Measurements from ENCODE around the gene METTL13.

DNA sequence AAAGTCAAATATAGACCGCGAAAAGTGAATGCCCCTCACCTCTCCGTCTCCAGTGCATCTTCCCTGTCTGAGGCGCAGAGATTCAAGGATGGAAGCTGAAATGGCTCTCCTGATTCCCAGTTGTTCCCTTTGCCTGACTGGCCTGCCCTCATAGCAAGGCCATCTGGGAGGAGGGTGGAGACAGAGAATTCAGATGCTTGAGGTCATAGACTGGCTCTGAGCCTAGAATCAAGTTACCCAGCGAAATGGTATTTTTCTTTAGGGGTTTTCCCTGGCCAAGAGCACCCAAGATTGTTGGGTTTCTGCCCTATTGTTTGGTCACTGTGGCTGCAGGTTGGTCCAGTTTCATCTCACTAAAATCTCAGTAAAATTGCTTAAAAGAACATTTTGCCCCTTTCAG, 7.2 kb downstream of the METTL13 start:
- TF ChIP-seq, protein P1, sequence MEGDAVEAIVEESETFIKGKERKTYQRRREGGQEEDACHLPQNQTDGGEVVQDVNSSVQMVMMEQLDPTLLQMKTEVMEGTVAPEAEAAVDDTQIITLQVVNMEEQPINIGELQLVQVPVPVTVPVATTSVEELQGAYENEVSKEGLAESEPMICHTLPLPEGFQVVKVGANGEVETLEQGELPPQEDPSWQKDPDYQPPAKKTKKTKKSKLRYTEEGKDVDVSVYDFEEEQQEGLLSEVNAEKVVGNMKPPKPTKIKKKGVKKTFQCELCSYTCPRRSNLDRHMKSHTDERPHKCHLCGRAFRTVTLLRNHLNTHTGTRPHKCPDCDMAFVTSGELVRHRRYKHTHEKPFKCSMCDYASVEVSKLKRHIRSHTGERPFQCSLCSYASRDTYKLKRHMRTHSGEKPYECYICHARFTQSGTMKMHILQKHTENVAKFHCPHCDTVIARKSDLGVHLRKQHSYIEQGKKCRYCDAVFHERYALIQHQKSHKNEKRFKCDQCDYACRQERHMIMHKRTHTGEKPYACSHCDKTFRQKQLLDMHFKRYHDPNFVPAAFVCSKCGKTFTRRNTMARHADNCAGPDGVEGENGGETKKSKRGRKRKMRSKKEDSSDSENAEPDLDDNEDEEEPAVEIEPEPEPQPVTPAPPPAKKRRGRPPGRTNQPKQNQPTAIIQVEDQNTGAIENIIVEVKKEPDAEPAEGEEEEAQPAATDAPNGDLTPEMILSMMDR (IDR thresholded peaks at IDR 0.05; ENCODE audit: low read depth, low read length, poor library complexity, severe bottlenecking) = no peak
- TF ChIP-seq EZH2phosphoT487 (IDR thresholded peaks at IDR 0.05; ENCODE audit: borderline replicate concordance, low read length) = no peak
